ENCODE data around the gene HAVCR2. TPM values are rescaled to one million over a fixed set of nuclear protein-coding genes. Genes with fewer than 3 reads are reported as not detected.

Gene HAVCR2
- total and polyA plus RNA-seq, 2 experiments from 2014 or later: 1.3 TPM; not detected in 1

DNA sequence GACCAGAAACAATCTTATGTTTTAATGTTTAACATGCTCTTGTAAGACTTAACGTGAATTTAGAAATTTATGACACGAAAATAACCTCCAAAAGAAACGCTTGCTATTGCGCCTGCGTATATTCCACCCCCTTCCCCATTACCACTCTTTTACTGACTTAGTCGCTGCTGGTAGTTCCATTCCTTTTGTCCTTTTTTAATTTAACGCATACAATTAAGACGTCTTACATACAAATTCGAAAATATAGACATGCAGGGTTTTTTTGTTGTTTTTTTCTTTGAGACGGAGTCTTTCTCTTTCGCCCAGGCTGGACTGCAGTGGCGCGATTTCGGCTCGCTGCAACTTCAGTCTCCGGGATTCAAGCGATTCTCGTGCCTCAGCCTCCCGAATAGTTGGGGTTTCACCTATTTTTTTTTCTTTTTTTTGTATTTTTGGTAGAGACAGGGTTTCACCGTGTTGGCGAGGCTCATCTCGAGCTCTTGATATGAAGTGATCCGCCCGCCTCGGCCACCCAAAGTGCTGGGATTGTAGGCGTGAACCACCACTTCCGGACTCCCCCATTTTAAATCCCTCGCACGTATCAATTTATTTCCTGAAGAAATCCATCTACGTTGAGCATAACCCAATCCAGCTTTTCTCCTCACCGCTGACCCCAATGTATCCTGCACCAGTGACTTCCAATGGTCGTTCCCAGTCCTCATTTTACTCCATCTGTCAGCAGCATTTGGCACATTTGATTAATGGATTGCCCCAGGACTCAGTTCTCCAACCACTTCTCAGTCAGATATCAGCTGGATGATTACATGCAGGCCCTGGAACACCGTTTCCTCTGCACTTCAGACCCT lies 34.5 kb upstream of the HAVCR2 start:
- peak overlapping the region; percentile 13 for H3K27ac ChIP-seq

DNA sequence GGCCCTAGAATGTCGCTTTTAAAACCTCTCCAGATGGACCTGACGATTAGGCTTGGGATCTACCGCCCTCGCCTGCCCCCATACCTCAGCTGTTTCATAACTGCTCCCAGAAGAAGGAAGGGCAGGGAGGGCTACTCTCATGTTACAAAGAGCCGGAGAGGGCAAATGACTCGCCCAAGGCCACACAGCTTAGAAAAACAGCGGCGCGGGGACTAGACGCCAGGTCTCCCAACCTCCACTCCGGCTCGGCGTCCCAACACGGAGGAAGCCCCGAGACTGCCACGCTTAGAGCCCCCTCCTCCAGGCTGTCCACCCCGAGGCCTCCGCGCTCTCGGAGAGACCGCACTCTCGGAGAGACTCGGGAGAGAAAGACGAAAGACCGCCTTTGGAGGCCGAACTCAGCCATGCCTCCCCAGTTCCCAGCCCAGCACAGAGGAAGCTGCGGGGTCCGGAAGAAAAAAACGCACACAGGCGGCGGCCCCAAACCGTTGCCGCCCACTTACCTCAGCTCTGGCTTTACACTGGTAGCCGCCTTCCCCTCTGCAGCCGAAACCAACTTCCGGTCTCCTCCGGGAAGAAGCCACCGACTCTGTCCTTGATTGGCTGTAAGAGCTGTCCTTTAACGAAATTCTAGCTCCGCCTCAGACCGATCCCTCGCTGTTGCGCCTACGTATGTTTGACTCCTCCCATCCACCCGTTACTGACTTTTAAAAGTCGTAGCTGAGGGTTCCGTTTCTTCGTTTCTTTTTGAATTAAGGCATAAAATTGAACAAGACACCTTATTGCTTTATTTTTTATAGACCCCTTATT lies 33.7 kb upstream of the HAVCR2 start, which contains the start of gene MED7:
Gene MED7, minus strand, starts transcription at position 549 of the 810 bp plus-strand sequence. CDS start 3,434 bp downstream, outside the sequence.
- Histone ChIP-seq H3K27me3 (no peaks in the 10 kb centered on the region), H3K27ac (peak within 1 kb of the TSS; percentile 25), H3K4me1 (ENCODE audit: low read depth) (no peaks in the 10 kb centered on the region), H3K9me3 (ENCODE audit: low read depth) (no peaks in the 10 kb centered on the region), H3K4me3 (peak within 1 kb of the TSS; percentile 78), H3K36me3 (peaks cover 9% of the 10 kb centered on the region)
- DNase-seq (ENCODE audit: low read depth in 1 of 2, low spot score in 1 of 2): peak; percentile 97 to 99
- no peak for TF ChIP-seq CTCF (IDR thresholded peaks at IDR 0.05; ENCODE audit: low read depth, low read length)

More for the DNA sequence above, 34.5 kb upstream of the HAVCR2 start:
- Histone ChIP-seq H3K4me3 (peak overlapping the region; percentile 78), H3K36me3 (peaks cover 4% of the 10 kb centered on the region), H3K9me3 (ENCODE audit: low read depth) (no peaks in the 10 kb centered on the region), H3K27me3 (no peaks in the 10 kb centered on the region), H3K4me1 (ENCODE audit: low read depth) (peaks cover 5% of the 10 kb centered on the region)
- DNase-seq (ENCODE audit: low read depth in 1 of 2, low spot score in 1 of 2): peak; percentile 9 to 44
- TF ChIP-seq CTCF (IDR thresholded peaks at IDR 0.05; ENCODE audit: low read depth, low read length): no peak

- TF ChIP-seq CTCF (IDR thresholded peaks at IDR 0.05; ENCODE audit: low read depth, low read length): no peak
- DNase-seq (ENCODE audit: low read depth in 1 of 2, low spot score in 1 of 2): peak in 1 of 2 donors; percentile 6
- no peaks in the 10 kb centered on the region for H3K27me3 ChIP-seq
- no peaks in the 10 kb centered on the region for H3K9me3 ChIP-seq (ENCODE audit: low read depth)
- H3K4me3 ChIP-seq: no peak overlapping the region
- H3K4me1 ChIP-seq (ENCODE audit: low read depth): no peaks in the 10 kb centered on the region
- H3K27ac ChIP-seq: no peak overlapping the region
- peaks cover 9% of the 10 kb centered on the region for H3K36me3 ChIP-seq
These were observed 28.8 kb upstream of the HAVCR2 start for GRCh38 chr5:157137691-157138090.

GRCh38 chr5:157132281-157132612 lies 23.4 kb upstream of the HAVCR2 start:
- Histone ChIP-seq H3K9me3 (ENCODE audit: low read depth) (no peaks in the 10 kb centered on the region), H3K27ac (no peak overlapping the region), H3K36me3 (no peaks in the 10 kb centered on the region)

More at GRCh38 chr5:157132281-157132612, 23.4 kb upstream of the HAVCR2 start:
- Histone ChIP-seq H3K4me1 (ENCODE audit: low read depth) (peaks cover 11% of the 10 kb centered on the region), H3K4me3 (no peak overlapping the region), H3K27me3 (no peaks in the 10 kb centered on the region)
- DNase-seq (ENCODE audit: low read depth in 1 of 2, low spot score in 1 of 2): no peak
- TF ChIP-seq CTCF (IDR thresholded peaks at IDR 0.05; ENCODE audit: low read depth, low read length): no peak
